Measurements from ENCODE around the gene YTHDC1. TPM values are rescaled to one million over a fixed set of nuclear protein-coding genes. Genes with fewer than 3 reads are reported as not detected.

Gene YTHDC1
- total RNA-seq, 4 donors from 2014 or later = 66.4 to 95.6 (median 86.2) TPM

DNA sequence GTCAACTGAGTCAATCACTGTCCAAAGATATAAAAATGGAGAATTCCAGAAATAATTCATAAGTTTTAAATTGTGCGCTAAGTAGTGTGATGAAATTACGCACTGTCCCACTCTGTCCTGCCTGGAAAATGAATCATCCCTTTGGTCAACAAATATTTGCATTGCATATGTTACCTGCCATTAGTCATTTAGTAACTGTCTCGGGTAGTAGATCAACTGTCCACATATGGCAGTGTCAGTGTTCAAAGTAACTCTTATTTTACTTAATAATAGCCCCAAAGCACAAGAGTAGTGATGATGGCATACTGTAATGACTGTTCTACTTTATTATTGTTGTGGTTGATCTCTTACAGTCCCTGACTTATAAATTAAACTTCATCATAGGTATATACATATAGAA is 3.4 kb downstream of the YTHDC1 start:
- WGBS, 2 donors = 94 to 96% methylated on average over 3 of the region's 3 CpGs
- no peaks in the 10 kb centered on the region for H3K9me3 ChIP-seq

DNA sequence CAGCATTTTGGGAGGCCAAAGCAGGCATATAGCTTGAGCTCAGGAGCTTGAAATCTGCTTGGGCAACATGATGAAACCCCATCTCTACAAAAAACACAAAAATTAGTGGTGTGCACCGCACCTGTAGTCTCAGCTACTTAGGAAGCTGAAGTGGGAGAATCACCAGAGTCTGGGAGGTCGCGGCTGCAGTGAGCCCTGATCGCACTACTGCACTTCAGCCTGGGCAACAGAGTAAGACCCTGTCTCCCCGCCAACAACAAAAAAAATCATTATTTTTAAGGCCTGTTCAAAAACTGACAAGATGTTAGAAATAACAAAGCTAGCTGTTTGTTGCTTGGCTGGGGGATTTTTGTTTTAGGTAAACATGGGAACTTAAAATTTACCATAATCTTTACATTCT is 5.1 kb downstream of the YTHDC1 start:
- H3K27me3 ChIP-seq = no peaks in the 10 kb centered on the region
- no peak for DNase-seq (ENCODE audit: low spot score in 2 of 2)
- 94 to 99% methylated on average over 5 of the region's 5 CpGs for WGBS, 2 donors
- H3K4me3 ChIP-seq = no peak overlapping the region
- peaks cover 0 to 89% (median 28%) of the 10 kb centered on the region in 4 donors for H3K4me1 ChIP-seq
- H3K36me3 ChIP-seq = no peaks in the 10 kb centered on the region
- TF ChIP-seq POLR2A (IDR thresholded peaks at IDR 0.05) (no peak), EP300 (IDR thresholded peaks at IDR 0.05) (no peak)
- TF ChIP-seq, protein P1, sequence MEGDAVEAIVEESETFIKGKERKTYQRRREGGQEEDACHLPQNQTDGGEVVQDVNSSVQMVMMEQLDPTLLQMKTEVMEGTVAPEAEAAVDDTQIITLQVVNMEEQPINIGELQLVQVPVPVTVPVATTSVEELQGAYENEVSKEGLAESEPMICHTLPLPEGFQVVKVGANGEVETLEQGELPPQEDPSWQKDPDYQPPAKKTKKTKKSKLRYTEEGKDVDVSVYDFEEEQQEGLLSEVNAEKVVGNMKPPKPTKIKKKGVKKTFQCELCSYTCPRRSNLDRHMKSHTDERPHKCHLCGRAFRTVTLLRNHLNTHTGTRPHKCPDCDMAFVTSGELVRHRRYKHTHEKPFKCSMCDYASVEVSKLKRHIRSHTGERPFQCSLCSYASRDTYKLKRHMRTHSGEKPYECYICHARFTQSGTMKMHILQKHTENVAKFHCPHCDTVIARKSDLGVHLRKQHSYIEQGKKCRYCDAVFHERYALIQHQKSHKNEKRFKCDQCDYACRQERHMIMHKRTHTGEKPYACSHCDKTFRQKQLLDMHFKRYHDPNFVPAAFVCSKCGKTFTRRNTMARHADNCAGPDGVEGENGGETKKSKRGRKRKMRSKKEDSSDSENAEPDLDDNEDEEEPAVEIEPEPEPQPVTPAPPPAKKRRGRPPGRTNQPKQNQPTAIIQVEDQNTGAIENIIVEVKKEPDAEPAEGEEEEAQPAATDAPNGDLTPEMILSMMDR (IDR thresholded peaks at IDR 0.05) = no peak
- no peaks in the 10 kb centered on the region for H3K9me3 ChIP-seq
- H3K27ac ChIP-seq = no peak overlapping the region

More for the DNA sequence above, 3.4 kb downstream of the YTHDC1 start:
- Histone ChIP-seq H3K4me3 (no peak overlapping the region), H3K4me1 (peaks cover 0 to 75% (median 22%) of the 10 kb centered on the region in 4 donors), H3K27me3 (no peaks in the 10 kb centered on the region), H3K36me3 (no peaks in the 10 kb centered on the region), H3K27ac (no peak overlapping the region)
- no peak for DNase-seq (ENCODE audit: low spot score in 2 of 2)
- TF ChIP-seq EP300 (IDR thresholded peaks at IDR 0.05) = no peak
- TF ChIP-seq, protein P1 (IDR thresholded peaks at IDR 0.05) = no peak
- no peak for TF ChIP-seq POLR2A (IDR thresholded peaks at IDR 0.05)

DNA sequence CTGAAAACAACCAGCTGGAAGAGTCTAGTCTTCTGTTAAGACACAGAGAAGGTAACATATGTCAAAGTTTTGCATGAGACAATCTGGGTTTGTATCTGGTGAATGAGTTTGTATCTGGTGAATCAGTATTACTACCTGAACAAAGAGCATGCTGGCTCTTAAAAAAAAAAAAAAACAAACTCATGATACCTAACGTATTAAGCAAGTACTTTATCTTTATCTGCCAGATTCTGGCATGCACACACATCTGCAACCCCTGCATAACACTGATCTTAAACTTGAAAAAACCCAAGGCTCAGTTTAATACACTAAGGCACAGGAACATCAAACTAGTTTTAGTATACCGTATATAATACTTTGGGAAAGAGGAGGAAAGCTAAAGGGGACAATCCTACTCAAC is 5.8 kb downstream of the YTHDC1 start:
- WGBS, 2 donors = 50 to 52% methylated on average over 2 of the region's 2 CpGs
- no peaks in the 10 kb centered on the region for H3K36me3 ChIP-seq
- H3K27ac ChIP-seq = no peak overlapping the region
- peaks cover 0 to 96% (median 31%) of the 10 kb centered on the region in 4 donors for H3K4me1 ChIP-seq
- H3K9me3 ChIP-seq = no peaks in the 10 kb centered on the region
- no peak overlapping the region for H3K4me3 ChIP-seq
- no peak for DNase-seq (ENCODE audit: low spot score in 2 of 2)
- no peaks in the 10 kb centered on the region for H3K27me3 ChIP-seq
- TF ChIP-seq EP300 (IDR thresholded peaks at IDR 0.05) (no peak), POLR2A (IDR thresholded peaks at IDR 0.05) (no peak)
- TF ChIP-seq, protein P1 (IDR thresholded peaks at IDR 0.05) = no peak

DNA sequence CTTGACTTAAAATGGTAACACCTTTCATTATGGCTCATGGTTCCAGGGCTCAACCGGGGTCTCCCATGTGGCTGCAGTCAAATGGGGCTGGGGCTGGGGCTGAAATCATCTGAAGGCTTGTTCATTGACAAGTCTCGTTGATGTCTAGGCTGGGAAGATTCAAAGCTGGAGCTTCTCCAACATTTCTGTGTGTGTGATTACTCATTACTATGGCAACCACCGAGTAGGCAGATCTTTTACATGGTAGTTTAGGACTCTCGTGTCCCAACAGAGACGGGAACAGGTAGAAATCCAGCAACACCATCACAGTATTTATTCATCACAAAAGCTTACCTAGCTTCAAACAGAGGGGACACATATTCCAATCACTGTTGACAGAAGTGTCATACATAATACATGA is 7.8 kb downstream of the YTHDC1 start:
- peaks cover 0 to 6% (median 0%) of the 10 kb centered on the region in 3 donors for H3K36me3 ChIP-seq
- no peak overlapping the region for H3K4me3 ChIP-seq
- no peak overlapping the region for H3K27ac ChIP-seq
- DNase-seq (ENCODE audit: low spot score in 2 of 2) = no peak
- no peaks in the 10 kb centered on the region for H3K9me3 ChIP-seq
- no peaks in the 10 kb centered on the region for H3K27me3 ChIP-seq
- WGBS, 2 donors = 27 to 35% methylated on average over 5 of the region's 5 CpGs
- no peak for TF ChIP-seq POLR2A (IDR thresholded peaks at IDR 0.05)
- TF ChIP-seq, protein P1 (IDR thresholded peaks at IDR 0.05) = no peak
- TF ChIP-seq EP300 (IDR thresholded peaks at IDR 0.05) = no peak
- H3K4me1 ChIP-seq = peaks cover 0 to 98% (median 28%) of the 10 kb centered on the region in 4 donors

DNA sequence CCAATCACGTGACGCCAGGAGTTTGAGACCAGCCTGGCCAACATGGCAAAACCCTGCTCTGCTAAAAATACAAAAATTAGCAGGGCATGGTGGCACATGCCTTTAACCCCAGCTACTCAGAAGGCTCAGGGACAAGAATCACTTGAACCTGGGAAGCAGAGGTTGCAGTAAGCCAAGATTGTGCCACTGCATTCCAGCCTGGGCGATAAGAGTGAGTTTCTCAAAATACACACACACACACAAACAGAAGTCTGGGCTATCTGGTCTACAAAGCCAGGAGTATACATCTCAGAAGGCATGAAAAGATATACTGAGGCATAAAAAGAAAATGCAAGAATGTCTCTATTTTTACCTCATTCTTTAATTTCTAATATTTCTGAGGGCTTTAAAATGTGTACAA is 11.3 kb downstream of the YTHDC1 start:
- TF ChIP-seq EP300 (IDR thresholded peaks at IDR 0.05) (no peak), POLR2A (IDR thresholded peaks at IDR 0.05) (no peak)
- TF ChIP-seq, protein P1 (IDR thresholded peaks at IDR 0.05) = no peak
- Histone ChIP-seq H3K4me1 (peaks cover 0 to 89% (median 17%) of the 10 kb centered on the region in 4 donors), H3K4me3 (no peak overlapping the region), H3K27me3 (no peaks in the 10 kb centered on the region), H3K9me3 (no peaks in the 10 kb centered on the region), H3K27ac (no peak overlapping the region), H3K36me3 (peaks cover 0 to 28% (median 0%) of the 10 kb centered on the region in 3 donors)
- no peak for DNase-seq (ENCODE audit: low spot score in 2 of 2)
- 77 to 84% methylated on average over 3 of the region's 3 CpGs for WGBS, 2 donors
